AG04450 (cell line): ENCODE results near the gene ZSWIM6. TPM values are rescaled to one million over a fixed set of nuclear protein-coding genes. Genes with fewer than 3 reads are reported as not detected.

ENCODE experiments used
- CTCF ChIA-PET: fragments of 300-600, 350-600 bp; formaldehyde crosslinking; extraction: SDS; loops from one replicate; lab custom pipeline; 2022; ENCODE audit warnings: antibody characterized with exemption, inconsistent platforms; lab: Charles Lee
- POLR2A ChIA-PET: fragments of 350-600 bp; formaldehyde crosslinking; extraction: SDS; loops from one replicate; lab custom pipeline; 2021; ENCODE audit warnings: antibody characterized with exemption, inconsistent platforms; lab: Yijun Ruan, JAX
- DNase-seq: peaks from one replicate; pipeline ENCODE4 v3.0.0-alpha.2; 2011; ENCODE audit warnings: low read depth, low spot score
- H3K27ac ChIP-seq: one replicate; pipeline ENCODE4 v1.5.1; 2012; ENCODE audit warnings: low read depth, low read length, control low read depth
- H3K27me3 ChIP-seq: one replicate; pipeline ENCODE4 v1.6.0; 2012; ENCODE audit warnings: low read length; ENCODE audit not compliant: control insufficient read depth, insufficient read depth
- H3K4me3 ChIP-seq: 2 replicates; pipeline ENCODE4 v1.5.1; 2011; ENCODE audit warnings: mild to moderate bottlenecking, low read depth, low read length, control low read depth
- H3K9me3 ChIP-seq: 2 replicates; pipeline ENCODE4 v1.5.1; 2012; ENCODE audit warnings: low read length; ENCODE audit not compliant: control insufficient read depth, insufficient read depth
- CTCF ChIP-seq: IDR thresholded peaks from 2 replicates; pipeline ENCODE4 v1.5.1; 2011; ENCODE audit warnings: low read depth, low read length, control low read depth, inconsistent platforms
- polyA plus RNA-seq: library from polyadenylated mRNA; depleted of rRNA; stranded (reverse); fragments of >200 nt; gene quantifications from 2 replicates; pipeline ENCODE4 v1.2.3, GENCODE V29; 2011

Gene ZSWIM6
- polyA plus RNA-seq, 1 experiment, result 18.9 TPM

DNA sequence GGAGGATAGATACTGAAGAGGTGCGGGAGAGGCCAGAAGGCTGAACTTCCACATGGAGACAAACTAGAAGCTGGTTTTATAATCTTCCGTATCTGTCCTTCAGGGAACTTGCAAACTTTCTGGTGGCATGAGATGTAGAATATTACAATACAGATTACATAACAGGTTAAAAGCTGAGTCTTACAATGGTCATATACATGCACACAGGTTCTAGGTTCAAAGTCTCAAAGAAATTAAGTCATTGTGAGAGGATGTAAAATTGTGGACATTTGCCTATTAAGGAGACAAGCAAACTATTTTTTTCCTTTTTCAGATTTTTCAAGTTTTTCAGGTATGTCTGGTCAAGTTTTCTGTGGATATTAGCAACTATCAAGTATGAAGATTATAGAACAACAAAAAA lies 10.4 kb upstream of the ZSWIM6 start:
- Histone ChIP-seq H3K27me3 (no peaks in the 10 kb centered on the region), H3K4me3 (no peak overlapping the region), H3K9me3 (no peaks in the 10 kb centered on the region), H3K27ac (no peak overlapping the region)
- CTCF ChIA-PET, result interaction anchor here (1.2 kb wide), 1 partner anchor 13 kb away, joined by 4 read pairs; no protein-coding TSS in a partner anchor
- POLR2A ChIA-PET, result no interaction called here
- no peak for TF ChIP-seq CTCF
- no peak for DNase-seq

DNA sequence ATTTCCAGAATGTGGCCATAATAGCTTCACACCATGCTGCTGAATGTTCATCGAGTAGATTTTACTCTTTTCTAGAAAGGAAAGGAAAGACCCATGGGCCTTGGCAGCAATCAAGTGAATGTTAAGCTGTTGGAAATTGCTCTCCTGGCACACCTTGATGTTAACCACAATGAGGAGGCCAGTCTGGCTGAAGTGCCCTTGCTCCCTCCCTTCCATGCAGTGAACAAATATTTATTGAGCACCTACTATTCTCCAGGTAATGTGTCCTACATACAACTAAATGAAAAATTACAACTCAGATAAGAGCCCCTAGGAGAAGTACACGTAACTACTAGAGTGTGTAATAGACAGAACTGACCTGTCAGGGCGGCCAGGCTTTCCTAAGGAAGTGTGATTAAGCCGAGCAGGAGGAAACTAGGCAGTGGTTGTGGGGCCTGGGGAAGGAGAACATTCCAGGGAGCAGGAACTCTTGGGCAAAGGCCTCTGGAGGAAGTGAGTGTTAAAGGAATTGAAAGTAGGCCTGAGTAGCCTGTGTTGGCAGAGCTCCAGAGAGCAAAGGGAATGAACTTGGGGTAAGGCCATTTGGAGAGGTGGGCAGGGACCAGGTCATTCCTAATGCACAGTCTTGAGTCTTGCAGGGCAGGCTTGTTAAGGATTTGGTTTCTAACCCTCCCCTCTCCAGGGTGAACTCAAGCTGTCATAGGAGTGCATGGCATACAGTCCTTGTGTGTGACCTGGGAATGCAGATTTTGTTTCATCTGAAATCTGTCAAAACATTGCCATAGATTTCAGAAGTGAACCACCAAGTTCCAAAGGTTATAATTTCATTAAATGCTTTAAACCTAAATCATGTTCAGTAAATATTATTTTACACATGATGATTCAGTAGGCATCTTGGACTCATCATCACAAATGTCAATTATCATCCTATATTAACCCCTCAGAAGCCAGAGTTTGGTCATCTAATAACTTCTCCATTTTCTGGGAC lies 9.0 kb upstream of the ZSWIM6 start:
- Histone ChIP-seq H3K9me3 (no peaks in the 10 kb centered on the region), H3K27me3 (no peaks in the 10 kb centered on the region), H3K4me3 (no peak overlapping the region), H3K27ac (no peak overlapping the region)
- no peak for DNase-seq
- ChIA-PET POLR2A (interaction anchor here (1.3 kb wide), 1 partner anchor 9 kb away, joined by 4 read pairs; no protein-coding TSS in a partner anchor), CTCF (interaction anchor here (1.2 kb wide), 1 partner anchor 22 kb away, joined by 3 read pairs; no protein-coding TSS in a partner anchor)
- no peak for TF ChIP-seq CTCF

DNA sequence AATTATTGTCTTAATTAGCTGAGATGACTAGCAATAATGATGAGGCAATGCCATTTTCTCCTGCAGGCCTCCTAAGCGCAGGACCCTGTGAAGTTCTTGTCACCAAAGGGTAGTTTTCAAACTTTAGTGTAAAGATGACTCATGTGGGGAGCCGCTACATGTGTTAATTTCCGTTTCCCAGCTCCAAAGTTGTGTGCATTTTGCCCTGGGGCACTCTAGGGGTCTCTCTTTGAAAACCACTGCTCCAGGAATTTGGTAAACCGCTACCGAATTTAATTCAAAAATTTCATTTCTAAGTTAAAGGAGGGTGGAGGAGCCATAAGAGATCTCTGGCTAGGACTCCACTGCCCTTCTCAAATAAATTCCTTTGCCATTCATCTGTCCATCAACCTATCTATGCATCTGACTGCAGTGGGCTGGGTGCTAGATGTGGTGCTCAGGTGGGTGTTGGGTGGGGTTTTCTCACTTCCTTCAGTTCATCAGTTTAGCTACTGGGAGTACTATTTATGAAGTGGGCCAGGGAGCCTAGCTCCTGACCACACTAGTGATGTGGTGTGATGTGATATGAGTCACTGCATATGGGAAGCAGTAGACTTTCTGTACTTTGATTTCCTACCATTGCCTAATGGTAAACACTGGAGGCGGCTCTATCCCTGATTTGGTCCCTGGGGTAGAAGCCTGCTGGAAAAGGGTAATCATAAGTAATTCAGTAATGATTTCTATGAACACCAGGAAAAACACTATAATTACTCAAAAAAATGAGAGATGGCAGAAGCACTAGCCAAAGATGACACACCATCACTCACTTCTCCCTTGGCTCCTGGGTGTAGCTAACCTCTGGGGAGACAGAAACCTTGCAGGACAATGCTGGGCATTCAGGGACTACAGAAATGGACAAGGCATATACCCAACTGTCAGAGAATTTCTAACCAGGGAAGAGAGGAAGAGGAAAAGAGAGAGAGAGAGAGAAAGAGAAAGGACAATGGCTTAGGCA lies 4.0 kb upstream of the ZSWIM6 start:
- POLR2A ChIA-PET, result no interaction called here
- no peaks in the 10 kb centered on the region for H3K27me3 ChIP-seq
- 0 out of 2 replicates have a peak, but pooled peaks have one; percentile 16 for TF ChIP-seq CTCF
- DNase-seq, result peak; percentile 61
- H3K4me3 ChIP-seq, result no peak overlapping the region
- H3K9me3 ChIP-seq, result no peaks in the 10 kb centered on the region; the same call in 1 of the 2 replicates
- peak overlapping the region; percentile 59 for H3K27ac ChIP-seq
- CTCF ChIA-PET, result interaction anchor here (0.7 to 0.8 kb wide), 2 partner anchors 273 to 329 kb away, joined by 3 read pairs; no protein-coding TSS in a partner anchor

GRCh38 chr5:61328791-61329549 lies 3.1 kb upstream of the ZSWIM6 start:
- H3K9me3 ChIP-seq, result no peaks in the 10 kb centered on the region; the same call in 1 of the 2 replicates
- peak overlapping the region; percentile 84 for H3K4me3 ChIP-seq
- no peaks in the 10 kb centered on the region for H3K27me3 ChIP-seq
- CTCF ChIA-PET, result interaction anchor here (1.0 to 3.5 kb wide), 5 partner anchors 15 to 274 kb away, joined by 3 to 35 read pairs (median 5); no protein-coding TSS in a partner anchor
- no peak for DNase-seq
- H3K27ac ChIP-seq, result peak overlapping the region; percentile 68
- no peak for TF ChIP-seq CTCF
- POLR2A ChIA-PET, result interaction anchor here (1.5 to 3.4 kb wide), 2 partner anchors 22 to 27 kb away, joined by 4 to 48 read pairs; no protein-coding TSS in a partner anchor
